Kidney (tissue), 14 donors: Measurements from ENCODE around the gene ADAMTSL2. TPM values are rescaled to one million over a fixed set of nuclear protein-coding genes. Genes with fewer than 3 reads are reported as not detected.

Experiments used
- DNase-seq, 5 donors: peaks; one replicate each; pipeline ENCODE4 v3.0.0-alpha.2; 2013 to 2020
- FAIRE-seq: peaks from 2 replicates; lab custom pipeline; 2012; peaks lifted over from hg19 to GRCh38; lab: Jason Lieb, UNC
- H3K27ac ChIP-seq, 2 donors: one replicate each; pipeline ENCODE4 v1.7.0; 2013; ENCODE audit warnings: low read depth in 2 of 2, low read length in 2 of 2, inconsistent platforms in 1 of 2
- H3K27me3 ChIP-seq: one replicate; pipeline ENCODE4 v1.7.1; 2013; ENCODE audit warnings: low read length, inconsistent platforms; ENCODE audit not compliant: control insufficient read depth, insufficient read depth
- H3K36me3 ChIP-seq, 3 donors: one replicate each; pipeline versions ENCODE4 v1.7.0 to v1.7.1; 2013; ENCODE audit warnings: low read length in 3 of 3, control low read depth in 1 of 3, inconsistent platforms in 1 of 3; ENCODE audit not compliant: insufficient read depth in 3 of 3, control insufficient read depth in 2 of 3
- H3K4me1 ChIP-seq, 3 donors: one replicate each; pipeline versions ENCODE4 v1.7.0 to v1.7.1; 2013; ENCODE audit warnings: low read length in 3 of 3, inconsistent platforms in 1 of 3, low read depth in 1 of 3; ENCODE audit not compliant: control insufficient read depth in 2 of 3, insufficient read depth in 2 of 3
- H3K4me3 ChIP-seq, 3 donors: one replicate each; pipeline versions ENCODE4 v1.7.0 to v1.8.1; 2013; ENCODE audit warnings: low read length in 3 of 3, control low read depth in 1 of 3, inconsistent platforms in 1 of 3
- H3K9ac ChIP-seq, 3 donors: one replicate each; pipeline versions ENCODE4 v1.7.0 to v1.7.1; 2013; ENCODE audit warnings: low read length in 3 of 3, control low read depth in 1 of 3, inconsistent platforms in 1 of 3
- H3K9me3 ChIP-seq, 3 donors: one replicate each; pipeline versions ENCODE4 v1.7.0 to v1.7.1; 2013; ENCODE audit warnings: low read length in 3 of 3, control low read depth in 1 of 3, inconsistent platforms in 1 of 3; ENCODE audit not compliant: control insufficient read depth in 2 of 3, insufficient read depth in 1 of 3
- intact Hi-C: fragments of 100-400 bp; cut with DNase I; formaldehyde crosslinking; loops from one replicate; pipeline ENCODE4 v1.11.1; 2022
- polyA plus RNA-seq: library from polyadenylated mRNA; stranded (reverse); fragments of 350-450 nt; fragmentation: Illumina TruSeq; extraction: RNeasy Lipid Tissue Mini Kit (QIAGEN cat#74804); gene quantifications from one replicate; pipeline ENCODE4 v1.2.3, GENCODE V29; 2014; ENCODE audit warnings: low read depth, low replicate concordance; ENCODE audit not compliant: insufficient read depth
- total RNA-seq: library from RNA; stranded (reverse); fragmentation: NEBNext Ultra II Directional; extraction: Animal tissue kit (Norgen Biotek cat#: 25700); gene quantifications from one replicate; pipeline ENCODE4 v1.2.1, GENCODE V29; 2021
- TF ChIP-seq, protein P1 (sequence below): IDR thresholded peaks from 3 replicates; pipeline ENCODE4 v1.5.1; 2012; ENCODE audit warnings: mild to moderate bottlenecking, moderate library complexity, borderline replicate concordance; ENCODE audit not compliant: insufficient read depth; ENCODE audit errors: extremely low read depth
- donor health status: control.
- donor health status: control.
- donor health status: control.
- donor health status: control.
- donor health status: control.
- donor health status: DM: yes; HTN: yes; CAD: no.
- donor health status: Normal renal cell carcinoma (clear cell type).

ADAMTSL2 gene
- total and polyA plus RNA-seq, 2 donors from 2014 or later = 20.0 to 32.1 TPM

DNA sequence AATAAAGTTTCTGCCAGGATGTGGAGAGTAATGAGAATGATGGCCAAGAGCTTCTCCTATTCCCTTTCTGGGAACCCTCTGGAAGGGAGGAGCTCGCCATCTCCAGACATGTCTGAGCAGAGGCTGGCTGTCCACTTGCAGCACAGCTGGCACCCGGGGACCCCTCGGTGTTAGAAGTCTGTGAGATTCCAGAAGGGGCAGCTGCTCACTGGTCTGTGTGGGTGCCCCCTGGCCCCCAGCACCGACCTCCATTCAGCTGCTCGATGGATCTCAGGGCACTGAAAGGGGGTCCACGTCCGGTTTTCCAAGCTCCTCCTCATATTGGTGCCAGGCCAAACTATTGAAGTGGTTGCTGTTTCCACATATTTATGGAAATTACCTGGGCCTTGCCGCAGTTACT is 78.3 kb downstream of the ADAMTSL2 start:
- DNase-seq (peak in 1 of 5 donors; percentile 41), FAIRE-seq (no peak)
- no peaks in the 10 kb centered on the region for H3K9me3 ChIP-seq
- intact Hi-C loops = no loop called here
- no peak overlapping the region for H3K27ac ChIP-seq
- TF ChIP-seq, protein P1, sequence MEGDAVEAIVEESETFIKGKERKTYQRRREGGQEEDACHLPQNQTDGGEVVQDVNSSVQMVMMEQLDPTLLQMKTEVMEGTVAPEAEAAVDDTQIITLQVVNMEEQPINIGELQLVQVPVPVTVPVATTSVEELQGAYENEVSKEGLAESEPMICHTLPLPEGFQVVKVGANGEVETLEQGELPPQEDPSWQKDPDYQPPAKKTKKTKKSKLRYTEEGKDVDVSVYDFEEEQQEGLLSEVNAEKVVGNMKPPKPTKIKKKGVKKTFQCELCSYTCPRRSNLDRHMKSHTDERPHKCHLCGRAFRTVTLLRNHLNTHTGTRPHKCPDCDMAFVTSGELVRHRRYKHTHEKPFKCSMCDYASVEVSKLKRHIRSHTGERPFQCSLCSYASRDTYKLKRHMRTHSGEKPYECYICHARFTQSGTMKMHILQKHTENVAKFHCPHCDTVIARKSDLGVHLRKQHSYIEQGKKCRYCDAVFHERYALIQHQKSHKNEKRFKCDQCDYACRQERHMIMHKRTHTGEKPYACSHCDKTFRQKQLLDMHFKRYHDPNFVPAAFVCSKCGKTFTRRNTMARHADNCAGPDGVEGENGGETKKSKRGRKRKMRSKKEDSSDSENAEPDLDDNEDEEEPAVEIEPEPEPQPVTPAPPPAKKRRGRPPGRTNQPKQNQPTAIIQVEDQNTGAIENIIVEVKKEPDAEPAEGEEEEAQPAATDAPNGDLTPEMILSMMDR = no peak
- H3K36me3 ChIP-seq = no peaks in the 10 kb centered on the region
- no peaks in the 10 kb centered on the region for H3K4me1 ChIP-seq
- peaks cover 6% of the 10 kb centered on the region for H3K27me3 ChIP-seq
- H3K4me3 ChIP-seq = no peak overlapping the region
- H3K9ac ChIP-seq = no peak overlapping the region

DNA sequence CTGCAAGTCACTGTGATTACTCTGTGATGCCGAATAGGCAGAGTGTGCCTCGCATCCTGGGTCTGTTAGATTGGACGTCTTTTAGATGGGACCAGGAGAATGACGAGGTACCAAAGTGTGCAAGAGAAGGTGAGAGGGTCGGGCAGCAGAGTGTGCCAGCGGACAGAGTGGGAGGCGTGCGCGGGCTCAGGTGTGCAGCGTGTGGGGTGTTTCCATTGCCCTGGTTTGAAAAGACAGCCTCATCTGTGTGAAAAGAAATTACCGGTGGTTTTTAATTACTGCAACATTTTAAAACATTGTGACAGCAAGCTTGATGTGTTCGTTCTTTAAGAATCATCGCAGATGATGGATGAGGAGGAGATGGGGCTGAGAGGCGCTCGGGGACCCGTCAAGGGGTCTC is 78.9 kb downstream of the ADAMTSL2 start:
- no peaks in the 10 kb centered on the region for H3K9me3 ChIP-seq
- H3K4me3 ChIP-seq = no peak overlapping the region
- no peaks in the 10 kb centered on the region for H3K36me3 ChIP-seq
- no peak overlapping the region for H3K27ac ChIP-seq
- TF ChIP-seq, protein P1 = no peak
- intact Hi-C loops = no loop called here
- FAIRE-seq (no peak), DNase-seq (peak in 1 of 5 donors; percentile 29)
- H3K4me1 ChIP-seq = no peaks in the 10 kb centered on the region
- peaks cover 6% of the 10 kb centered on the region for H3K27me3 ChIP-seq
- no peak overlapping the region for H3K9ac ChIP-seq

DNA sequence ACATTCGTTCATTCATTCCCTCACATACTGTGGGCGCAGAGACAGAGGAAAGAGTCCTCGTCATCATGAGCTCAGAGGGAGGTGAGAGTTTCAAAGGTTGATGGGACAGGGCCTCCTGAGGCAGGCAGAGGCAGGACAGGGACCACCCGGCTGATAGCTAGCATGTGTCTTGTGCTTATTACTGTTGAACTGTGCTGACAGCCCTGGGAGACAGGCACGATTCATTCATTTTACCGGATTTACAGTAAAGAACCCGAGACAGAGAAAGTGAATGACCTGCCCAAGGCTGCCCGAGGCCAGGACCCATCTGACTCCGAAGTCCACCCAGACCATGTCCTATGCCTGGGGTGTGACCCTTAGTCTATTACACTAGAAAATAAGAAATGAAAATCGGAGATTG is 79.6 kb downstream of the ADAMTSL2 start:
- Histone ChIP-seq H3K27me3 (peaks cover 6% of the 10 kb centered on the region), H3K4me3 (no peak overlapping the region), H3K4me1 (no peaks in the 10 kb centered on the region), H3K9ac (no peak overlapping the region), H3K27ac (no peak overlapping the region), H3K9me3 (no peaks in the 10 kb centered on the region), H3K36me3 (no peaks in the 10 kb centered on the region)
- intact Hi-C loops = no loop called here
- DNase-seq (peak in 1 of 5 donors; percentile 20), FAIRE-seq (no peak)
- TF ChIP-seq, protein P1 = no peak

DNA sequence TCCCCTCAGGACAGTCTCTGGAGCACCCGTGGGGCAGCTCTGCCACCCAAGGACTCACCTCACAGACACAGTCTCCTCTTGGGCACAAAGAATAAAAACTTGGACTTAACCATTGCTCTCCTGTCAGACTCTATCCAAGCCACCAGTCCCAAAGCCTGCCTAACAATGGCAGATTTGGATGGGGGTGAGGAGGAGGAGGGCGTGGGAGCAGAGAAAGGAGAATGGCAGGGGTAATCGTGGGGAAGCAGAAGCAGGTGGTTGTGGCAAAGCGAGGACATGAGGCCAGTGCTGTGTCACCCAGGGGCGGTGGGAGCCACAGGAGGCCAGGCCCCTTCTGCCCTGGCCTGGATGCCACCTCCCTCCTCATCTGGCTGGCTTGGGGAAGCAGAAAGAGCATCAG is 80.2 kb downstream of the ADAMTSL2 start:
- H3K4me1 ChIP-seq = no peaks in the 10 kb centered on the region
- H3K27ac ChIP-seq = no peak overlapping the region
- no peak overlapping the region for H3K9ac ChIP-seq
- TF ChIP-seq, protein P1 = no peak
- FAIRE-seq (no peak), DNase-seq (peak in 1 of 5 donors; percentile 18)
- peaks cover 6% of the 10 kb centered on the region for H3K27me3 ChIP-seq
- no peaks in the 10 kb centered on the region for H3K36me3 ChIP-seq
- intact Hi-C loops = no loop called here
- no peaks in the 10 kb centered on the region for H3K9me3 ChIP-seq
- H3K4me3 ChIP-seq = no peak overlapping the region
